Measurements from ENCODE around the gene GALC.

The GALC gene

GRCh38 chr14:87896393-87897380 is 96.3 kb downstream of the GALC start:
- H3K4me3 ChIP-seq (replicated peaks; ENCODE audit: insufficient read depth, low read length), result no peak overlapping the region
- peak; percentile 3 to 7 for DNase-seq (ENCODE audit: low read depth in 1 of 2, low spot score in 1 of 2)
- TF ChIP-seq CTCF (IDR thresholded peaks at IDR 0.05; ENCODE audit: insufficient read depth, low read length) (peak; percentile 47), REST (IDR thresholded peaks at IDR 0.05; ENCODE audit: insufficient replicate concordance, low read depth) (no peak)
- no peak overlapping the region for H3K27ac ChIP-seq (replicated peaks)
- peaks cover 15% of the 10 kb centered on the region for H3K27me3 ChIP-seq (ENCODE audit: insufficient read depth, poor library complexity, severe bottlenecking)

- H3K27ac ChIP-seq (replicated peaks), result no peak overlapping the region
- DNase-seq (ENCODE audit: low read depth in 1 of 2, low spot score in 1 of 2), result no peak
- TF ChIP-seq CTCF (IDR thresholded peaks at IDR 0.05; ENCODE audit: insufficient read depth, low read length) (no peak), POLR2AphosphoS5 (IDR thresholded peaks at IDR 0.05; ENCODE audit: low read depth) (no peak), GABPA (IDR thresholded peaks at IDR 0.05; ENCODE audit: low read depth) (no peak), REST (IDR thresholded peaks at IDR 0.05; ENCODE audit: insufficient replicate concordance, low read depth) (no peak), SPI1 (IDR thresholded peaks at IDR 0.05; ENCODE audit: borderline replicate concordance, low read depth) (no peak)
- peaks cover 15% of the 10 kb centered on the region for H3K27me3 ChIP-seq (ENCODE audit: insufficient read depth, poor library complexity, severe bottlenecking)
- H3K4me3 ChIP-seq (replicated peaks; ENCODE audit: insufficient read depth, low read length), result no peak overlapping the region
Observed at GRCh38 chr14:87894920-87895319, 98.1 kb downstream of the GALC start.

GRCh38 chr14:87892763-87893162 is 100.2 kb downstream of the GALC start:
- Histone ChIP-seq H3K4me3 (replicated peaks; ENCODE audit: insufficient read depth, low read length) (no peak overlapping the region), H3K27me3 (ENCODE audit: insufficient read depth, poor library complexity, severe bottlenecking) (peaks cover 9% of the 10 kb centered on the region), H3K27ac (replicated peaks) (no peak overlapping the region)
- TF ChIP-seq REST (IDR thresholded peaks at IDR 0.05; ENCODE audit: insufficient replicate concordance, low read depth) (no peak), SPI1 (IDR thresholded peaks at IDR 0.05; ENCODE audit: borderline replicate concordance, low read depth) (no peak), GABPA (IDR thresholded peaks at IDR 0.05; ENCODE audit: low read depth) (no peak), POLR2AphosphoS5 (IDR thresholded peaks at IDR 0.05; ENCODE audit: low read depth) (no peak), CTCF (IDR thresholded peaks at IDR 0.05; ENCODE audit: insufficient read depth, low read length) (no peak)
- no peak for DNase-seq (ENCODE audit: low read depth in 1 of 2, low spot score in 1 of 2)

Measured in HL-60 (cell line).